K562 (cell line): ENCODE results near the gene LCMT2. TPM values are rescaled to one million over a fixed set of nuclear protein-coding genes. Genes with fewer than 3 reads are reported as not detected.

ENCODE experiments used
- BRD4 ChIP-seq: fragments of 200-600 bp; sonication (generic); IDR thresholded peaks from 2 replicates; pipeline ENCODE4 v1.6.1; 2017; ENCODE audit warnings: inconsistent platforms
- CBX3 ChIP-seq, 2 experiments: IDR thresholded peaks; 1 replicate in 1 of 2; 2 replicates in 1 of 2; pipeline ENCODE4 v1.6.1; 2012; ENCODE audit warnings: inconsistent platforms in 2 of 2, low read length in 2 of 2, borderline replicate concordance in 1 of 2, control low read depth in 1 of 2
- CHD4 ChIP-seq: fragments of 200-600 bp; sonication (generic); IDR thresholded peaks from 3 replicates; pipeline ENCODE4 v1.6.1; 2012; ENCODE audit warnings: low read depth, mild to moderate bottlenecking, mixed read lengths, low read length, inconsistent platforms; ENCODE audit not compliant: insufficient read depth, insufficient replicate concordance, poor library complexity, severe bottlenecking
- ELK1 ChIP-seq: sonication (generic); formaldehyde crosslinking; IDR thresholded peaks from 2 replicates; pipeline ENCODE4 v1.8.1; 2022; ENCODE audit warnings: missing genetic modification reagents
- ELK3 ChIP-seq: fragments of 450-650 bp; formaldehyde crosslinking; IDR thresholded peaks from 2 replicates; pipeline ENCODE4 v1.4.0; 2020; ENCODE audit warnings: mild to moderate bottlenecking
- HNRNPH1 ChIP-seq: fragments of 200-400 bp; formaldehyde crosslinking; optimal IDR thresholded peaks from 2 replicates; pipeline ENCODE3; 2017; ENCODE audit warnings: low read depth, mild to moderate bottlenecking, low read length, moderate library complexity
- KLF10 ChIP-seq: fragments of 250-450 bp; sonication (Bioruptor Pico); IDR thresholded peaks from 2 replicates; pipeline ENCODE4 v1.6.1; 2021; ENCODE audit warnings: matching md5 sums
- NCOA2 ChIP-seq, 2 experiments: fragments of 450-650 bp; IDR thresholded peaks; 2 replicates each; pipeline ENCODE4 v1.6.1; 2018; ENCODE audit warnings: mild to moderate bottlenecking in 2 of 2, moderate library complexity in 1 of 2; ENCODE audit not compliant: partially characterized antibody in 2 of 2
- RB1 ChIP-seq: fragments of 450-650 bp; IDR thresholded peaks from 2 replicates; pipeline ENCODE4 v1.6.1; 2017; ENCODE audit warnings: low read depth, mild to moderate bottlenecking
- RCOR1 ChIP-seq, 2 experiments: IDR thresholded peaks; 2 replicates each; pipeline ENCODE4 v1.6.1; 2012; ENCODE audit warnings: low read depth in 2 of 2, low read length in 2 of 2, borderline replicate concordance in 1 of 2, improper control_type of control experiment in 1 of 2
- YBX1 ChIP-seq: fragments of 450-650 bp; IDR thresholded peaks from 2 replicates; pipeline ENCODE4 v1.7.1; 2016; ENCODE audit warnings: mild to moderate bottlenecking
- ZBTB7A ChIP-seq: IDR thresholded peaks from 2 replicates; pipeline ENCODE4 v1.6.1; 2011; ENCODE audit warnings: low read depth, mild to moderate bottlenecking, low read length, moderate library complexity, borderline replicate concordance; ENCODE audit not compliant: control insufficient read depth
- ZBTB8A ChIP-seq: fragments of 450-650 bp; IDR thresholded peaks from 2 replicates; pipeline ENCODE4 v1.6.1; 2018; ENCODE audit warnings: mild to moderate bottlenecking, moderate library complexity; ENCODE audit not compliant: partially characterized antibody
- ZC3H11A ChIP-seq: IDR thresholded peaks from 2 replicates; pipeline ENCODE4 v1.6.1; 2012; ENCODE audit warnings: low read depth, low read length, improper control_type of control experiment
- ZFP36 ChIP-seq: fragments of 150-350 bp; IDR thresholded peaks from 2 replicates; pipeline ENCODE4 v1.6.1; 2018; ENCODE audit warnings: low read length, low read depth; ENCODE audit not compliant: partially characterized antibody
- ZNF318 ChIP-seq, 2 experiments: fragments of 450-650 bp; IDR thresholded peaks; 2 replicates each; pipeline ENCODE4 v1.6.1; 2016; ENCODE audit warnings: mild to moderate bottlenecking in 2 of 2, borderline replicate concordance in 1 of 2, low read depth in 1 of 2, moderate library complexity in 1 of 2
- ZNF707 ChIP-seq: fragments of 250-450 bp; sonication (Bioruptor Pico); conservative IDR thresholded peaks from 2 replicates; pipeline ENCODE4 v1.8.0; 2022; ENCODE audit warnings: inconsistent platforms, mild to moderate bottlenecking, moderate library complexity
- polyA plus RNA-seq, 8 experiments: library from polyadenylated mRNA; depleted of rRNA in 4 of 8; stranded (reverse) in 5 of 8; unstranded in 3 of 8; fragments of >200 nt; fragmentation: Nextera tagmentation in 2 of 8; fragmentation: Illumina TruSeq in 1 of 8; extraction: Ambion mirVana in 2 of 8; extraction: Trizol in 1 of 8; gene quantifications; 2 replicates each; pipeline versions ENCODE4 v1.2.1 to v1.2.3, GENCODE V29; 2011 to 2014; ENCODE audit warnings: inconsistent platforms in 1 of 8, missing spikeins in 1 of 8
- total RNA-seq, 7 experiments: library from RNA; depleted of rRNA in 6 of 7; stranded (reverse); fragments of >200 nt in 6 of 7; fragmentation: Illumina TruSeq in 2 of 7; extraction: Trizol in 2 of 7; gene quantifications; 2 replicates each; pipeline versions ENCODE4 v1.2.1 to v1.2.3, GENCODE V29; 2011 to 2021; ENCODE audit warnings: low replicate concordance in 1 of 7

LCMT2 gene
- total and polyA plus RNA-seq, 9 of the 15 experiments (the other 6 are each of a cell fraction or from before 2014, with no cell fraction given), result 2.5 to 22.3 (median 15.2) TPM

GRCh38 chr15:43329217-43329959 is 985 bp downstream of the LCMT2 start (continued):
- TF ChIP-seq ZNF318 (IDR thresholded peaks at IDR 0.05; ENCODE audit: borderline replicate concordance in 1 of 2, low read depth in 1 of 2), result no peak
- no peak for TF ChIP-seq HNRNPH1
- no peak for TF ChIP-seq RCOR1 (IDR thresholded peaks at IDR 0.05; ENCODE audit: borderline replicate concordance in 1 of 2, low read depth in 2 of 2, low read length in 2 of 2)
- TF ChIP-seq CBX3 (IDR thresholded peaks at IDR 0.05; ENCODE audit: borderline replicate concordance in 1 of 2, low read length in 2 of 2), result no peak
- no peak for TF ChIP-seq ELK1 (CRISPR knock-in tag)
- no peak for TF ChIP-seq BRD4
- TF ChIP-seq RB1, result no peak
- TF ChIP-seq KLF10 (CRISPR knock-in tag), result no peak
- TF ChIP-seq ELK3, result no peak
- no peak for TF ChIP-seq ZNF707
- TF ChIP-seq ZFP36, result no peak
- no peak for TF ChIP-seq ZBTB7A
- TF ChIP-seq YBX1, result no peak
- TF ChIP-seq ZBTB8A, result no peak
- TF ChIP-seq CHD4, result no peak
- no peak for TF ChIP-seq NCOA2 (IDR thresholded peaks at IDR 0.05; ENCODE audit: partially characterized antibody in 2 of 2)
- no peak for TF ChIP-seq ZC3H11A
